GM19099 (cell line): ENCODE data around the gene PGRMC2.

Experiments
- POLR2A ChIP-seq: IDR thresholded peaks from 3 replicates; pipeline ENCODE4 v1.6.1; 2011; ENCODE audit warnings: low read depth; ENCODE audit not compliant: insufficient read length; ENCODE audit errors: extremely low read depth

The PGRMC2 gene, protein sequence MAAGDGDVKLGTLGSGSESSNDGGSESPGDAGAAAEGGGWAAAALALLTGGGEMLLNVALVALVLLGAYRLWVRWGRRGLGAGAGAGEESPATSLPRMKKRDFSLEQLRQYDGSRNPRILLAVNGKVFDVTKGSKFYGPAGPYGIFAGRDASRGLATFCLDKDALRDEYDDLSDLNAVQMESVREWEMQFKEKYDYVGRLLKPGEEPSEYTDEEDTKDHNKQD

GRCh38 chr4:128287141-128287870 is at the start of gene PGRMC2:
PGRMC2 (minus strand) TSS chr4:128287813; CDS start chr4:128287790, 23 bp downstream.
- peak; percentile 49 for TF ChIP-seq POLR2A

- TF ChIP-seq POLR2A: no peak
These were observed 47.9 kb upstream of the PGRMC2 start for GRCh38 chr4:128335541-128335940.

DNA sequence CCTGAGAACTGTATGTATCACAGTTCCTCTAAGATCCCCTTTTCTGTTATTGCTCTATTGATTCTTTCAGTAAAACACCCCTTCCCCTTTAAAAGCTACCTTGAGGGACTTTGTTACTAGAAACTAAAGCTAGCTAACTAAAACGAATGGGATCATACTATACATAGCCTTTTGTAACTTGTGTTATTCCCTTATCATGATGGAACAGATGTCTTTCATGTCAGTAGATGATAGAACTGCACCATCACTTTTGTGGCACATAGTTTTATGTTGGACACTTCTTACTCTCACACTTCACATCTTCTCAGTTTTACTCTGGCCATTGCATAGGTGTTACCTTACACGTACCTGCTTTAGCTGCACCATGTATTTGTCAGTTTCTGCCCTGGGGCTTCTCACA is 46.6 kb upstream of the PGRMC2 start:
- no peak for TF ChIP-seq POLR2A

DNA sequence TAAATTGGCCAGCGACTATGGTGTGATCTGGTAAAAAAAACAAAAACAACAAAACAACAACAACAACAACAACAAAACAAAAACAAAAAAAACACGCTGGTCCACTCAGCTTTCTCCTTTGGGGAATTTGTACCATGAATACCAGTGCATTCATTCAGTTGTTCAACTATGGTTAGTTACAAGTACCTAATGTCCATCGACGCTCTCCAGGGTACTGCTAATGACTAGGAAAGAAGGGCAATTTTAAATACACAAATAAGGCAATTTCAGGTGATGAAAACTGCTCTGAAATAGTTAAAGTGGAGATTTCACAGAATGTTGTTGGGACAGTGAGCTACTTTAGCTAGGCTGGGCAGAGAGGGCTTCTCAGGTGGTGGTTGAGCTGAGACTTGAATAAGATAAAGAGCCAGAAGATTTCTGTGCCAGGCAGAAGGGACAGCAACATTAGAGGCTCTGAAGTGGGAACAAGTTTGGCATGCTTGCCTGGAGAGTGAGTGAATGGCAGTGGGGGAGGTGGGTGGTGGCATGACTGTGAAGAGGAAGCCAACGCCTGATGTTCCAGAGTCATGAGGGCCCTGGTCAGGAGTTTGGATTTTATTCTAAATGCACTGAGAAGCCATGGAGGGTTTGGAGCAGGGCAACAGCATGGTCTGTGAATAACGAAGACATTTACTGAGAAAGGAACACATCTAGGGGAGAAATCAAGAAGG is 45.9 kb upstream of the PGRMC2 start:
- no peak for TF ChIP-seq POLR2A

- TF ChIP-seq POLR2A: no peak
These were observed 44.5 kb upstream of the PGRMC2 start for GRCh38 chr4:128332081-128332480.

DNA sequence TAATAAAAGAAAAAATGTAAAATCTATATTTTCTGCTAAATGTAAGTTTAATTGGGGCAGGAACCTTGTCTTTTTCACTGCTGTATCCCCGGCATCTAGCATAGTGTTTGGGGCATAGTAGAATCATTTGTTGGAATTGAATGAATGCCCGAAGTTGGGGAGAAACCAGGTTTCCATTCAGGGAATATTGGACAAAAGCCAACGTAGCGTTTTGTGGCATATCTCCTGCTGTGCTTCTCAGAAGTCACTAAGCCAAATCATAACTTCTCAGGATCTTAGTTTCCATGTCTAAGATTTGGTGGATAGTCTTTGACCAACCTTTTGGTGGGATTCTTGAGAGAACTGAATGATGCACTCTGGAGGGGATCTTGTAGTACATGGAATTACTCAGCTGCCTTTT is 42.0 kb upstream of the PGRMC2 start:
- no peak for TF ChIP-seq POLR2A

DNA sequence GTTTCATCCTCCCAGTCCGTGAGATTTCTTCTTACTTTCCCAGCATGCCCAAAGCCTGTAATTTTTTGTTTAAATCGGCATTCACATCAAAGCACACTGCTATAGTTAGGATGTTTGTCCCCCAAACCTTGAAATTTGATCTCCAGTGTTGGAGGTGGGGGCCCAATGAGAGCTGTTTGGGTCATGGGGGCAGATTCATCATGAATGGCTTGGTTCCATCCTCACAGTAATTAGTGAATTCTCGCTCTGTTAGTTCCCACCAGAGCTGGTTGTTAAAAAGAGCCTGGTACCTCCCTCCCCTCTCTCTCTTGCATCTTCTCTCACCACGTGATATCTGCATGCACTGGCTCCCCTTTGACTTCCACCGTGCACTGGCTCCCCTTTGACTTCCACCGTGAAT is 40.5 kb upstream of the PGRMC2 start:
- TF ChIP-seq POLR2A: no peak

DNA sequence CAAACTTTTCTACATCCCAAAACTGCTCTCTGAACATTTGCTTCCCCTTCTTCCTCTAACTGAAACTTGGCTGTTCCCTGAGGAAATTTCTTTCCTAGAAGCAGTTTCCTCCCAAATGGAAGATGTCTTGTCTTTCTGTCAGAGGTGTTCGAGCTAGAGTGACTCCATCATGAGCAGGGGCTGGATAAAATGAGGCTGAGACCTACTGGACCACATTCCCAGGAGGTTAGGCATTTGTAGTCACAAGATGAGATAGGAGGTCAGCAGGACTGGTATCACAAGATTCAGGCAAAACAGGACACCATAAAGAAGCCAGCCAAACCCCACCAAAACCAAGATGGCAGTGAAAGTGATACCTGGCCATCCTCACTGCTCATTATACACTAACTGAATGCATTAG is 35.8 kb upstream of the PGRMC2 start:
- TF ChIP-seq POLR2A: no peak

DNA sequence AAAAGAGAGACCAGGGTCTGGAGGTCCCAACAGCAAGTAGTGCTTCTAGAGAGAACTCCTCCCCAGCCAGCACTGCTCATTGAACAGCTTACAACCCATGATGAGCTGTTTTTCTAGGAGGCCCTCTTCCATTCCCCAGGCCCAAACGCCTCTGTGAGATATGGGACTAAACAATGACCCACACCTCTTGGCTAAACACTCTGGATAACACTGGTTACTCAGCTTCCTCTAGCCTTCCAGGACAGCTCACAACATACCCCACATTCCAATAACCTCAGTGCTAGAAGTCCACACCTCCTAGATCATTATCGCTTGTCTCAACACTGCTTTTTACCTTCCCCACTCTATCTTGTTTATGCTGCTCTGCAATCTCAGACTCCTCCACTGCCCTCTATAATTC is 35.4 kb upstream of the PGRMC2 start:
- no peak for TF ChIP-seq POLR2A

DNA sequence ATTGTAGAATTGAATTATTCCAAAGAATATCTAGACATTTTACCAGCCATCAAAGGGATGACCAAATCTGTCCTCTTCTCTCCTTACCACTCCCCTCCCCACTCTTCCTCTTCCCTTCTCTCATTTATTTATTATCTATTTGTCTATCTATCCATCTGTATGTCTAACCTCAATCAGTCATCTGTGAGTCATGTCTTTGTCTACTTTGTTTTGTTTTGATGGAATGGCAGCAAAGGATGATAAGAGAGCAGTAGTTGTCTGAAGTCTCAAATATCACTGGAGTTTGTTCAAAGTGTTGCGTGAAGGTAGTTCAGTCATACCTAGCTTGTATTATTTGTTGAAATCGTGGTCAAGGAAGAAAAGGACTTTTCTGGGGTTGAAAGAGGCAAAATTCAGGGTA is 34.7 kb upstream of the PGRMC2 start:
- TF ChIP-seq POLR2A: no peak

DNA sequence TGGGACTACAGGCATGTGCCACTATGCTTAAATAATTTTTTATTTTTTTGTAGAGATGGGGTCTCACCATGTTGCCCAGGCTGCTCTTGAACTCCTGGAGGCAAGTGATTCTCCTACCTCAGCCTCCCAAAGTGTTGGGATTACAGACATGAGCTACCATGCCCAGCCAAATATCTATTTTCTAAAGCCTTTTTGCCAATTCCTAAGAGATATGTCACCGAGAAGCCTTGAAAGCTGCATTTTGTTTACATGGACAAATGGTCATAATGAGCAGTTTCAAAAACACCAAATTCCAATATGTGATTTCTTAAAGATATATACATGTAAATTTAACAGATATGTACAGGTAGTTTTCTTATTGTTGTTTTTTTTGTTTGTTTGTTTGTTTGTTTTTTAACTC is 33.0 kb upstream of the PGRMC2 start:
- TF ChIP-seq POLR2A: no peak

GRCh38 chr4:128315756-128316520 is 28.3 kb upstream of the PGRMC2 start:
- no peak for TF ChIP-seq POLR2A

- no peak for TF ChIP-seq POLR2A
These were observed 24.2 kb upstream of the PGRMC2 start for GRCh38 chr4:128311659-128312403.

- TF ChIP-seq POLR2A: no peak
These were observed 22.7 kb upstream of the PGRMC2 start for GRCh38 chr4:128310266-128310697.
